HepG2 (cell line): ENCODE results near the gene GJC2. TPM values are rescaled to one million over a fixed set of nuclear protein-coding genes. Genes with fewer than 3 reads are reported as not detected.

Source experiments
- FOXA3 ChIP-seq: IDR thresholded peaks from 2 replicates; pipeline ENCODE4 v1.6.1; 2016; ENCODE audit warnings: missing genetic modification reagents, missing compliant biosample characterization
- MAFK ChIP-seq, 2 experiments: IDR thresholded peaks in 1 of 2; conservative IDR thresholded peaks in 1 of 2; 2 replicates each; pipeline ENCODE4 v1.6.1; 2011; ENCODE audit warnings: improper control_type of control experiment in 2 of 2, low read length in 2 of 2
- MLLT10 ChIP-seq: sonication (generic); formaldehyde crosslinking; IDR thresholded peaks from 2 replicates; pipeline ENCODE4 v1.4.0; 2020; ENCODE audit warnings: missing genetic modification reagents
- POLR2A ChIP-seq, 2 experiments: IDR thresholded peaks; 2 replicates each; pipeline ENCODE4 v1.6.1; 2011; ENCODE audit warnings: low read depth in 2 of 2, low read length in 2 of 2, mild to moderate bottlenecking in 1 of 2, moderate library complexity in 1 of 2; ENCODE audit not compliant: insufficient read depth in 1 of 2
- SIX1 ChIP-seq: sonication (generic); formaldehyde crosslinking; IDR thresholded peaks from 2 replicates; pipeline ENCODE4 v1.4.0; 2020; ENCODE audit warnings: missing genetic modification reagents, borderline replicate concordance
- THYN1 ChIP-seq: sonication (generic); formaldehyde crosslinking; IDR thresholded peaks from 2 replicates; pipeline ENCODE4 v1.8.1; 2023; ENCODE audit warnings: low read depth, mild to moderate bottlenecking, moderate library complexity, missing genetic modification reagents, borderline replicate concordance
- ZFP37 ChIP-seq: sonication (generic); formaldehyde crosslinking; IDR thresholded peaks from 2 replicates; pipeline ENCODE4 v1.4.0; 2020; ENCODE audit warnings: missing genetic modification reagents, borderline replicate concordance
- ZFX ChIP-seq: sonication (generic); formaldehyde crosslinking; IDR thresholded peaks from 2 replicates; pipeline ENCODE4 v1.4.0; 2020; ENCODE audit warnings: mild to moderate bottlenecking, low read depth, missing genetic modification reagents, moderate library complexity
- ZNF256 ChIP-seq: sonication (generic); formaldehyde crosslinking; conservative IDR thresholded peaks from 2 replicates; pipeline ENCODE4 v1.4.0; 2020; ENCODE audit warnings: missing genetic modification reagents
- ZNF672 ChIP-seq: sonication (generic); formaldehyde crosslinking; IDR thresholded peaks from 2 replicates; pipeline ENCODE4 v1.8.1; 2022; ENCODE audit warnings: missing genetic modification reagents
- ZNF841 ChIP-seq: sonication (generic); formaldehyde crosslinking; IDR thresholded peaks from 2 replicates; pipeline ENCODE4 v1.8.1; 2023; ENCODE audit warnings: missing genetic modification reagents, borderline replicate concordance
- polyA plus RNA-seq, 8 experiments: library from polyadenylated mRNA; depleted of rRNA in 3 of 8; stranded (reverse) in 7 of 8; unstranded in 1 of 8; fragments of >200 nt; fragmentation: Illumina TruSeq in 4 of 8; extraction: Trizol in 4 of 8; gene quantifications; 2 replicates each; pipeline versions ENCODE4 v1.2.1 to v1.2.3, GENCODE V29; 2011 to 2016; ENCODE audit warnings: low read depth in 4 of 8, missing spikeins in 1 of 8, mixed read lengths in 1 of 8; ENCODE audit not compliant: insufficient read depth in 1 of 8
- total RNA-seq, 5 experiments: library from RNA; depleted of rRNA; stranded (reverse); fragments of >200 nt; fragmentation: Illumina TruSeq; extraction: Trizol; gene quantifications; 2 replicates each; pipeline ENCODE4 v1.2.3, GENCODE V29; 2016; ENCODE audit warnings: low read depth in 1 of 5
- TF ChIP-seq, protein P1 (sequence below): IDR thresholded peaks from 2 replicates; pipeline ENCODE4 v1.6.1; 2012; ENCODE audit warnings: low read depth, low read length, improper control_type of control experiment
- TF ChIP-seq, protein P2 (sequence below): sonication (generic); formaldehyde crosslinking; IDR thresholded peaks from 2 replicates; pipeline ENCODE4 v1.4.0; 2020; ENCODE audit warnings: missing genetic modification reagents
- TF ChIP-seq, protein P3 (sequence below): IDR thresholded peaks from 2 replicates; pipeline ENCODE4 v1.6.1; 2016; ENCODE audit warnings: missing biosample characterization, missing genetic modification reagents, low read depth
- TF ChIP-seq, protein P4 (sequence below): sonication (generic); formaldehyde crosslinking; IDR thresholded peaks from 2 replicates; pipeline ENCODE4 v1.4.0; 2020; ENCODE audit warnings: missing genetic modification reagents, borderline replicate concordance
- TF ChIP-seq, protein P5 (sequence below): sonication (generic); formaldehyde crosslinking; IDR thresholded peaks from 2 replicates; pipeline ENCODE4 v1.4.0; 2020; ENCODE audit warnings: missing genetic modification reagents

The GJC2 gene
- total and polyA plus RNA-seq, 2 of the 13 experiments (the other 11 are each of a cell fraction or from before 2014, with no cell fraction given), result 1.6 to 3.8 TPM

DNA sequence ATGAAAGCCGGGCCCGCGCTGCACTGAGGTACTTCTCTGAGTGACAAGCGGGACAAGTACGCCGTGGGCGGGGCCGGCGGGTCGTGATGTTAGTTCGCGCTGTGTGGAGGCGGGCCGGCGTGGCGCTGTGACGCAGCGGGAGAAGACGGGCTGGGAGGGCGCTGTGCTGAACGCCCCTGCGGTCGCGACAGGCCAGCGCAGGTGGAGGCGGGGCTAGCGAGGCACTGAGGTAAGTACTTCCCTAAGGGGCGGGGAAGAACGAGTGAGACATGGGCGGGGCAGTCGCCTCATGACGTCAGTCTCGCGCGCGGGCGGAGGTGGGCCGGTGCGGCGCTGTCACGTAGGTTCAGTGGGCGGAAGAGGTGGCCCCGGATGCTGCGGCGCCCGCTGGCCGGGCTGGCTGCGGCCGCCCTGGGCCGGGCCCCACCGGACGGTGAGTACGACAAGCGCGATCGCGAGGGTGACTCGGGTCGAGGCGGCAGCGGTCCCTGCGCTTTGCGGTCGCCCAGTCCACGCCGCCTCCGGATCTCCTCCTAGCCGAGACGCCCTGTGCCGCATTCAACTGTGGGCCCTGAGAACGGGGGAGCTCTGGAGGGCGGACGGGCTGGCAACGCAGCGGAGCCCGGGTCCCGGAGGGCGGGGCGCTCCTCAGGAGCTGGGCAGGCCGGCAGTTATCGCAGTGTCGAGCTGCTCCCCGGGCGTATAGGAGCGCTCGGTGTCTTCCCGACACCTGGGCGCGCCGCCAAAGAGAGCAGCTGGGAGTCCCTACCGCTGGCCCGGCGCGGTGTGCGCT, 9.6 kb upstream of the GJC2 start, which contains the start of gene GUK1 (continued):
- TF ChIP-seq SIX1 (CRISPR knock-in tag) (no peak), ZFP37 (CRISPR knock-in tag) (no peak), ZNF841 (CRISPR knock-in tag) (no peak), ZNF672 (CRISPR knock-in tag) (no peak), ZNF256 (no peak), THYN1 (CRISPR knock-in tag) (no peak), FOXA3 (CRISPR knock-in tag) (peak; percentile 33; the same call in 1 of the 2 replicates), ZFX (CRISPR knock-in tag) (peak; percentile 87), POLR2A (IDR thresholded peaks at IDR 0.05; ENCODE audit: insufficient read depth in 1 of 2, low read depth in 2 of 2, low read length in 2 of 2) (peak in 1 of 2 experiments; percentile 92; a peak in 2 of 4 replicates), MLLT10 (CRISPR knock-in tag) (no peak), MAFK (conservative IDR thresholded peaks at IDR 0.05 in 1 of 2, IDR thresholded peaks at IDR 0.05 in 1 of 2; ENCODE audit: low read length in 2 of 2) (no peak)
- TF ChIP-seq, protein P1, sequence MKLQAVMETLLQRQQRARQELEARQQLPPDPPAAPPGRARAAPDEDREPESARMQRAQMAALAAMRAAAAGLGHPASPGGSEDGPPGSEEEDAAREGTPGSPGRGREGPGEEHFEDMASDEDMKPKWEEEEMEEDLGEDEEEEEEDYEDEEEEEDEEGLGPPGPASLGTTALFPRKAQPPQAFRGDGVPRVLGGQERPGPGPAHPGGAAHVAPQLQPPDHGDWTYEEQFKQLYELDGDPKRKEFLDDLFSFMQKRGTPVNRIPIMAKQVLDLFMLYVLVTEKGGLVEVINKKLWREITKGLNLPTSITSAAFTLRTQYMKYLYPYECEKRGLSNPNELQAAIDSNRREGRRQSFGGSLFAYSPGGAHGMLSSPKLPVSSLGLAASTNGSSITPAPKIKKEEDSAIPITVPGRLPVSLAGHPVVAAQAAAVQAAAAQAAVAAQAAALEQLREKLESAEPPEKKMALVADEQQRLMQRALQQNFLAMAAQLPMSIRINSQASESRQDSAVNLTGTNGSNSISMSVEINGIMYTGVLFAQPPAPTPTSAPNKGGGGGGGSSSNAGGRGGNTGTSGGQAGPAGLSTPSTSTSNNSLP, result peak; percentile 16; the same call in 1 of the 2 replicates
- TF ChIP-seq, protein P2, sequence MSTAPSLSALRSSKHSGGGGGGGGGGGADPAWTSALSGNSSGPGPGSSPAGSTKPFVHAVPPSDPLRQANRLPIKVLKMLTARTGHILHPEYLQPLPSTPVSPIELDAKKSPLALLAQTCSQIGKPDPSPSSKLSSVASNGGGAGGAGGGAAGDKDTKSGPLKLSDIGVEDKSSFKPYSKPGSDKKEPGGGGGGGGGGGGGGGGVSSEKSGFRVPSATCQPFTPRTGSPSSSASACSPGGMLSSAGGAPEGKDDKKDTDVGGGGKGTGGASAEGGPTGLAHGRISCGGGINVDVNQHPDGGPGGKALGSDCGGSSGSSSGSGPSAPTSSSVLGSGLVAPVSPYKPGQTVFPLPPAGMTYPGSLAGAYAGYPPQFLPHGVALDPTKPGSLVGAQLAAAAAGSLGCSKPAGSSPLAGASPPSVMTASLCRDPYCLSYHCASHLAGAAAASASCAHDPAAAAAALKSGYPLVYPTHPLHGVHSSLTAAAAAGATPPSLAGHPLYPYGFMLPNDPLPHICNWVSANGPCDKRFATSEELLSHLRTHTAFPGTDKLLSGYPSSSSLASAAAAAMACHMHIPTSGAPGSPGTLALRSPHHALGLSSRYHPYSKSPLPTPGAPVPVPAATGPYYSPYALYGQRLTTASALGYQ (CRISPR knock-in tag), result peak; percentile 50; the same call in 1 of the 2 replicates
- TF ChIP-seq, protein P3, sequence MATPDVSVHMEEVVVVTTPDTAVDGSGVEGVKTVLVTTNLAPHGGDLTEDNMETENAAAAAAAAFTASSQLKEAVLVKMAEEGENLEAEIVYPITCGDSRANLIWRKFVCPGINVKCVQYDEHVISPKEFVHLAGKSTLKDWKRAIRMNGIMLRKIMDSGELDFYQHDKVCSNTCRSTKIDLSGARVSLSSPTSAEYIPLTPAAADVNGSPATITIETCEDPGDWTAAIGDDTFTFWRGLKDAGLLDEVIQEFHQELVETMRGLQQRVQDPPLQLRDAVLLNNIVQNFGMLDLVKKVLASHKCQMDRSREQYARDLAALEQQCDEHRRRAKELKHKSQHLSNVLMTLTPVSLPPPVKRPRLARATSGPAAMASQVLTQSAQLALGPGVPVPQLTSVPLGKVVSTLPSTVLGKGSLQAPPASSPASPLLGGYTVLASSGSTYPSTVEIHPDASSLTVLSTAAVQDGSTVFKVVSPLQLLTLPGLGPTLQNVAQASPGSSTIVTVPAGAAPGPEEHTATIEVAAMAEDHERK, result peak; percentile 81; the same call in 1 of the 2 replicates
- TF ChIP-seq, protein P4, sequence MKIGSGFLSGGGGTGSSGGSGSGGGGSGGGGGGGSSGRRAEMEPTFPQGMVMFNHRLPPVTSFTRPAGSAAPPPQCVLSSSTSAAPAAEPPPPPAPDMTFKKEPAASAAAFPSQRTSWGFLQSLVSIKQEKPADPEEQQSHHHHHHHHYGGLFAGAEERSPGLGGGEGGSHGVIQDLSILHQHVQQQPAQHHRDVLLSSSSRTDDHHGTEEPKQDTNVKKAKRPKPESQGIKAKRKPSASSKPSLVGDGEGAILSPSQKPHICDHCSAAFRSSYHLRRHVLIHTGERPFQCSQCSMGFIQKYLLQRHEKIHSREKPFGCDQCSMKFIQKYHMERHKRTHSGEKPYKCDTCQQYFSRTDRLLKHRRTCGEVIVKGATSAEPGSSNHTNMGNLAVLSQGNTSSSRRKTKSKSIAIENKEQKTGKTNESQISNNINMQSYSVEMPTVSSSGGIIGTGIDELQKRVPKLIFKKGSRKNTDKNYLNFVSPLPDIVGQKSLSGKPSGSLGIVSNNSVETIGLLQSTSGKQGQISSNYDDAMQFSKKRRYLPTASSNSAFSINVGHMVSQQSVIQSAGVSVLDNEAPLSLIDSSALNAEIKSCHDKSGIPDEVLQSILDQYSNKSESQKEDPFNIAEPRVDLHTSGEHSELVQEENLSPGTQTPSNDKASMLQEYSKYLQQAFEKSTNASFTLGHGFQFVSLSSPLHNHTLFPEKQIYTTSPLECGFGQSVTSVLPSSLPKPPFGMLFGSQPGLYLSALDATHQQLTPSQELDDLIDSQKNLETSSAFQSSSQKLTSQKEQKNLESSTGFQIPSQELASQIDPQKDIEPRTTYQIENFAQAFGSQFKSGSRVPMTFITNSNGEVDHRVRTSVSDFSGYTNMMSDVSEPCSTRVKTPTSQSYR, result no peak
- TF ChIP-seq, protein P5, sequence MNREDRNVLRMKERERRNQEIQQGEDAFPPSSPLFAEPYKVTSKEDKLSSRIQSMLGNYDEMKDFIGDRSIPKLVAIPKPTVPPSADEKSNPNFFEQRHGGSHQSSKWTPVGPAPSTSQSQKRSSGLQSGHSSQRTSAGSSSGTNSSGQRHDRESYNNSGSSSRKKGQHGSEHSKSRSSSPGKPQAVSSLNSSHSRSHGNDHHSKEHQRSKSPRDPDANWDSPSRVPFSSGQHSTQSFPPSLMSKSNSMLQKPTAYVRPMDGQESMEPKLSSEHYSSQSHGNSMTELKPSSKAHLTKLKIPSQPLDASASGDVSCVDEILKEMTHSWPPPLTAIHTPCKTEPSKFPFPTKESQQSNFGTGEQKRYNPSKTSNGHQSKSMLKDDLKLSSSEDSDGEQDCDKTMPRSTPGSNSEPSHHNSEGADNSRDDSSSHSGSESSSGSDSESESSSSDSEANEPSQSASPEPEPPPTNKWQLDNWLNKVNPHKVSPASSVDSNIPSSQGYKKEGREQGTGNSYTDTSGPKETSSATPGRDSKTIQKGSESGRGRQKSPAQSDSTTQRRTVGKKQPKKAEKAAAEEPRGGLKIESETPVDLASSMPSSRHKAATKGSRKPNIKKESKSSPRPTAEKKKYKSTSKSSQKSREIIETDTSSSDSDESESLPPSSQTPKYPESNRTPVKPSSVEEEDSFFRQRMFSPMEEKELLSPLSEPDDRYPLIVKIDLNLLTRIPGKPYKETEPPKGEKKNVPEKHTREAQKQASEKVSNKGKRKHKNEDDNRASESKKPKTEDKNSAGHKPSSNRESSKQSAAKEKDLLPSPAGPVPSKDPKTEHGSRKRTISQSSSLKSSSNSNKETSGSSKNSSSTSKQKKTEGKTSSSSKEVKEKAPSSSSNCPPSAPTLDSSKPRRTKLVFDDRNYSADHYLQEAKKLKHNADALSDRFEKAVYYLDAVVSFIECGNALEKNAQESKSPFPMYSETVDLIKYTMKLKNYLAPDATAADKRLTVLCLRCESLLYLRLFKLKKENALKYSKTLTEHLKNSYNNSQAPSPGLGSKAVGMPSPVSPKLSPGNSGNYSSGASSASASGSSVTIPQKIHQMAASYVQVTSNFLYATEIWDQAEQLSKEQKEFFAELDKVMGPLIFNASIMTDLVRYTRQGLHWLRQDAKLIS (CRISPR knock-in tag), result no peak
